Myometrial cell (primary cell): ENCODE measurements around the gene CHI3L1. TPM values are rescaled to one million over a fixed set of nuclear protein-coding genes. Genes with fewer than 3 reads are reported as not detected.

Source experiments
- total RNA-seq: library from RNA; depleted of rRNA; stranded (reverse); fragments of >200 nt; gene quantifications from 2 replicates; pipeline ENCODE4 v1.2.3, GENCODE V29; 2015

Gene CHI3L1
- total RNA-seq: 1.4 TPM in 1 of 2 replicates, not detected in the other

DNA sequence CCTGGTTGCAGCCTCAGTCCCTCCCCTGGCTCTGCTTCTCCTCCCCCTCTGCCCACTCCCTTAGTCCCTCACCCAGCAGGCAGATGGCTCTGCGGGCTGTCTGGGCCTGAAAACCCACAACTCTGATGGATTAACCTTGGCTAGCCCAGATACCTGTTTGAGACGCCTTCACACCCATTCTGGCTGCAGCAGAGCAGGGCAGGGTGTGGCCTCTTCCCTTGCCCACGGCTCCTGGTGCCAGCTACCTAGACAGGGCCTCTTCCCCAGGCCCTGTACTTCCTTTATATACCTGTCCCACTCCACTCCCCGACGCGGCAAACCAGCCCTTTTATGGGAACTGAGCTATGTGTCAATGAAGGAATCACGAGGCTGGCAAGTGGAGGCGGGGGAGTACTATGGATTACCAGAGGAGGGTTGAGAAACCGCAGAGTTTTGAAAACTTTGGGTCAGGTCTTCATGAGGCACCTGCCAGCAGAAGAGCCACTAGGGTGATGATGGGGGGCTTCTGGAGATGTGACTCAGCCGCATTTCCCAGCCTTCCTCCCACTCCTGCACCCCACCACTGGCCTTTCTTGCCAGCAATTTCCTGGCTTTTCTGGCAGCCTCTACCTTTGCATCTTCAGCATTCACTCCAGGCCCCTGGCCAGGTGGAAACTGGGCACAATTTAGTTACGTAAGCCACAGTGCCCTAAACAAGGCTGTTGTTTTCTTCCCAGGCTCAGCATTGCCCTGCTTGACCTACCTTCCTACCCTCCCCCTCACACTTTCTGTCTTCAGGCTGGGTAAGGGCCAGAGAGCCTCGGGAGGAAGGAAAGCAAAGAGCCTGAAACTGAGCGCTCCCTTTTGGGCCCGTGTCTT lies at the start of gene CHI3L1:
Gene CHI3L1, minus strand, starts transcription at position 259 of the 858 bp plus-strand sequence. Its CDS starts 81 bp downstream, at position 178.

DNA sequence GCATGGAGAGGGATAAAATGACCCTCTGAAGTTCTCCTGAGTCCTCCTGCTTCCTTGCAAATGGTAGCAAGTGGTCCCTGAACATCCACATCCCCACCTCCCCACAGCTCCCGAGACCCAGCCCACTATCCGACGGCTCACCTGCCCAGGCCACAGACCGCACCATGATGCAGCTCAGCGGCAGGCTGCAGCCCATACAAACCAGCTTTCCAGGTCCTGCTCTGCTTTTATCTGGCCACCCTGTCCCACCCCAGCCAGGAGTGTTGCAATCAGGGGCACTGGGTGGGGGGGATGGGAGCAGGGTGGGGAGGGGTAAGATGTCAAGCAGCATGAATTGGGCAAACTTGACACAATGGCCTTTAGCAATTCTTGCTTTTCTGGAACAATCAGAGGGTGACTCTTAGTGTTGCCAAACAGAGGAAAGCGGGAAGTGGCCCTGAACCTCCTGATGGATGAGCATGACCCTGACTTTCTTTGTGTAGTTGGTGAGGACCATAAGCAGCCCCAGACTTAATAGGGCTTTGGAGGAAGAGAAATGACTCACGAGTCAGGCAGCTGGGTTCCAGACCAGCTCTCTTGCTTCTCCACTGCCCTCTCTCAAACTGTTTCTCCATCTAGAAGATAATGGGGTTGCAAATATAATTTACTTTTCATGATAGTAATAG lies 43.1 kb upstream of the CHI3L1 start, which contains the start of gene CHIT1:
Gene CHIT1, minus strand, starts transcription at position 203 of the 665 bp plus-strand sequence. Its CDS starts 37 bp downstream, at position 166.

DNA sequence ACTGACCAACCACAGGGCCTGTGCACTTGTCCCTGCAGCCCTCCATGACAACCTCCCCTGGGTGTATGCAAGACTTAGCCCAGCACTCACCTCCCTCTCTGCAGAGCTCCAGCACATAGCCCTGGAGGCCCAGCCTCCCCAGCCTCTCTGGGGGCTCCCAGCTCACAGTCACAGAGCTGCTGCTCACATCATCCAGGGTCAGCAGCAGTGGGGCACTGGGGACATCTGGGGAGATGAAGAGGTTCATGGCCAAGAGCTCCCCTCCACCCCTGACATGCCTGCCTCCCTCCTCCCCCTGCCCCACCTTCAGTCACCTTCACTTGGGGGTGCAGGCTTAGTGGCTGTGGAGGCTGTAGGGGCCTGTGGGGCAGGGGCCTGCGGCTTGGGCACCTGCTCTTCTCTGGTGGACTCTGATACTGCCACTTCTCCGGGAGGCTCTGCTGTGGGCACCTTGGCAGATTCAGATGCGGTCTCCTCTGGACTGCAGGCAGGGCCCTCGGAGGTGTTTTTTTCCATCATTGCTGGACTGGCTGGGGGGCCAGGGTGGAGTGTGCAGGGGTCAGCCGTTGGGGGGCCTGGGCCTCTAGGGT lies 11.2 kb downstream of the CHI3L1 start, which contains the start of gene MYBPH:
Gene MYBPH, minus strand, starts transcription at position 590 of the 590 bp plus-strand sequence. Its CDS starts 71 bp downstream, at position 519.

Other genes starting within 250 kb of the CHI3L1 start
- gene ADIPOR1, start 228.4 kb downstream of the CHI3L1 start, total RNA-seq: 62.8 and 83.6 TPM in 2 replicates
- gene CYB5R1, start 219.4 kb downstream of the CHI3L1 start, total RNA-seq: 33.2 and 35.3 TPM in 2 replicates
- gene TMEM183A, start 179.3 kb downstream of the CHI3L1 start, total RNA-seq: 82.2 and 83.5 TPM in 2 replicates
- not detected in 2 replicates for gene PPFIA4, start 160.2 kb downstream of the CHI3L1 start, total RNA-seq
- gene MYOG, start 100.7 kb downstream of the CHI3L1 start, total RNA-seq: not detected in 2 replicates
- gene ADORA1, start 59.0 kb downstream of the CHI3L1 start, total RNA-seq: 0.53 TPM in 1 of 2 replicates, not detected in the other
- 0.18 TPM in 1 of 2 replicates, not detected in the other for gene MYBPH, start 10.9 kb downstream of the CHI3L1 start, total RNA-seq
- not detected in 2 replicates for gene CHIT1, start 43.0 kb upstream of the CHI3L1 start, total RNA-seq
- 5.1 and 6.1 TPM in 2 replicates for gene BTG2, start 118.8 kb upstream of the CHI3L1 start, total RNA-seq
- gene FMOD, start 164.4 kb upstream of the CHI3L1 start, total RNA-seq: 1.9 and 3.5 TPM in 2 replicates